HepG2 (cell line): ENCODE results near the gene GRIK5. TPM values are rescaled to one million over a fixed set of nuclear protein-coding genes. Genes with fewer than 3 reads are reported as not detected.

ENCODE experiments used
- ATAC-seq: fragments of 200-7000 bp; cut with Tn5 transposase; 3 replicates; pipeline ENCODE4 v1.9.1; 2020; ENCODE audit warnings: mild to moderate bottlenecking, moderate library complexity
- BruUV-seq: library from RNA; stranded (reverse); fragments of 400-500 nt; replicated peaks from 2 replicates; lab custom pipeline; 2021; lab: Mats Ljungman, UMichigan
- CTCF ChIA-PET: fragments of 300-600 bp; formaldehyde crosslinking; extraction: SDS; loops from one replicate; lab custom pipeline; 2021; ENCODE audit warnings: low total read pairs, inconsistent platforms, low intra/inter-chr PET ratio; lab: Yijun Ruan, JAX
- POLR2A ChIA-PET: fragments of 350-600 bp; sonication (Branson Sonifier 250); formaldehyde crosslinking; loops from one replicate; lab custom pipeline; 2020; ENCODE audit warnings: antibody characterized with exemption, inconsistent platforms; lab: Yijun Ruan, JAX
- DNase-seq: peaks from one replicate; pipeline ENCODE4 v3.0.0-alpha.2; 2015; ENCODE audit warnings: low spot score
- FAIRE-seq: peaks from 3 replicates; lab custom pipeline; 2011; peaks lifted over from hg19 to GRCh38; lab: Jason Lieb, UNC
- H2AFZ ChIP-seq: one replicate; pipeline ENCODE4 v1.6.1; 2011; ENCODE audit warnings: low read length, inconsistent platforms
- H3K27ac ChIP-seq: fragments of 300-600 bp; 3 replicates; pipeline ENCODE4 v1.8.0; 2011; ENCODE audit warnings: mixed run types, mild to moderate bottlenecking, mixed read lengths, low read length, inconsistent platforms; ENCODE audit not compliant: insufficient read depth; ENCODE audit errors: extremely low read length
- H3K27me3 ChIP-seq, 2 experiments: fragments of 200-600 bp in 1 of 2; 2 replicates in 1 of 2; 3 replicates in 1 of 2; pipeline versions ENCODE4 v1.6.0 to v1.8.0; 2011; ENCODE audit warnings: low read length in 2 of 2, mild to moderate bottlenecking in 2 of 2, moderate library complexity in 2 of 2, inconsistent platforms in 1 of 2; ENCODE audit not compliant: insufficient read depth in 2 of 2, control insufficient read depth in 1 of 2
- H3K36me3 ChIP-seq, 2 experiments: fragments of 200-600 bp in 1 of 2; replicated peaks in 1 of 2; 2 replicates in 1 of 2; 3 replicates in 1 of 2; pipeline versions ENCODE4 v1.5.1 to v1.8.0; 2011; ENCODE audit warnings: low read length in 2 of 2, inconsistent platforms in 1 of 2; ENCODE audit not compliant: insufficient read depth in 2 of 2, control insufficient read depth in 1 of 2
- H3K4me1 ChIP-seq: 2 replicates; pipeline ENCODE4 v1.5.1; 2012; ENCODE audit warnings: low read length, inconsistent platforms; ENCODE audit not compliant: insufficient read depth
- H3K4me2 ChIP-seq: 2 replicates; pipeline ENCODE4 v1.6.0; 2011; ENCODE audit warnings: low read depth, low read length, inconsistent platforms
- H3K4me3 ChIP-seq, 3 experiments: fragments of 200-600 bp in 1 of 3; sonication (generic), shearing (Covaris generic) in 1 of 3; replicated peaks in 1 of 3; 2 replicates each; pipeline ENCODE4 v1.5.1; 2011 to 2016; ENCODE audit warnings: low read length in 3 of 3, inconsistent platforms in 2 of 3, low read depth in 2 of 3, mild to moderate bottlenecking in 2 of 3, control low read depth in 1 of 3, mixed read lengths in 1 of 3; ENCODE audit not compliant: insufficient read depth in 1 of 3
- H3K79me2 ChIP-seq: one replicate; pipeline ENCODE4 v1.6.1; 2011; ENCODE audit warnings: low read length, inconsistent platforms; ENCODE audit not compliant: insufficient read depth
- H3K9ac ChIP-seq: 2 replicates; pipeline ENCODE4 v1.6.0; 2011; ENCODE audit warnings: mild to moderate bottlenecking, low read depth, low read length, inconsistent platforms; ENCODE audit not compliant: insufficient read depth
- H3K9me3 ChIP-seq: 2 replicates; pipeline ENCODE4 v1.5.1; 2012; ENCODE audit warnings: mild to moderate bottlenecking, low read length
- H4K20me1 ChIP-seq: 2 replicates; pipeline ENCODE4 v1.6.0; 2011; ENCODE audit warnings: inconsistent platforms, mild to moderate bottlenecking, low read length, moderate library complexity; ENCODE audit not compliant: insufficient read depth
- JUND ChIP-seq: sonication (generic); formaldehyde crosslinking; IDR thresholded peaks from 2 replicates; pipeline ENCODE4 v1.8.0; 2022; ENCODE audit warnings: mild to moderate bottlenecking, missing genetic modification reagents
- LCORL ChIP-seq, 2 experiments: fragments of 450-650 bp in 1 of 2; sonication (generic) in 1 of 2; formaldehyde crosslinking in 1 of 2; IDR thresholded peaks; 2 replicates each; pipeline versions ENCODE4 v1.5.0 to v1.6.1; 2017 to 2020; ENCODE audit warnings: antibody characterized with exemption in 1 of 2, missing genetic modification reagents in 1 of 2
- MXD4 ChIP-seq: IDR thresholded peaks from 2 replicates; pipeline ENCODE4 v1.6.1; 2016; ENCODE audit warnings: mild to moderate bottlenecking, missing biosample characterization, missing genetic modification reagents
- SUZ12 ChIP-seq: fragments of 150-350 bp; IDR thresholded peaks from 2 replicates; pipeline ENCODE4 v1.6.1; 2014; ENCODE audit warnings: low read depth, low read length
- TGIF2 ChIP-seq: IDR thresholded peaks from 2 replicates; pipeline ENCODE4 v1.6.1; 2016; ENCODE audit warnings: control low read depth, missing compliant biosample characterization
- ZNF264 ChIP-seq: sonication (generic); formaldehyde crosslinking; IDR thresholded peaks from 2 replicates; pipeline ENCODE4 v1.4.0; 2020; ENCODE audit warnings: missing genetic modification reagents
- ZNF383 ChIP-seq: sonication (generic); formaldehyde crosslinking; IDR thresholded peaks from 2 replicates; pipeline ENCODE4 v1.4.0; 2020; ENCODE audit warnings: missing genetic modification reagents, mild to moderate bottlenecking, borderline replicate concordance
- ZNF513 ChIP-seq: sonication (generic); formaldehyde crosslinking; conservative IDR thresholded peaks from 2 replicates; pipeline ENCODE4 v1.5.0; 2020; ENCODE audit warnings: missing genetic modification reagents
- ZNF644 ChIP-seq: IDR thresholded peaks from 2 replicates; pipeline ENCODE4 v1.6.1; 2016; ENCODE audit warnings: low read depth
- ZNF878 ChIP-seq: sonication (generic); formaldehyde crosslinking; IDR thresholded peaks from 2 replicates; pipeline ENCODE4 v1.8.1; 2023; ENCODE audit warnings: mild to moderate bottlenecking, missing genetic modification reagents, moderate library complexity
- WGBS: methylation state at CpG from one replicate; pipeline ENCODE4 v1.1.6; 2017; ENCODE audit warnings: low lambda C conversion rate; 5-methylcytosine and 5-hydroxymethylcytosine counted together
- in situ Hi-C: cut with HindIII; loops from 2 replicates; pipeline ENCODE4 v1.10.0; 2017; ENCODE audit warnings: low pct_unique_long_range_greater_than_20kb; ENCODE audit not compliant: extremely low pct_ligation_motif_present
- intact Hi-C: fragments of 100-400 bp; cut with micrococcal nuclease; formaldehyde crosslinking; loops from one replicate; pipeline ENCODE4 v1.10.0; 2022; ENCODE audit not compliant: unreplicated experiment
- polyA plus RNA-seq, 8 experiments: library from polyadenylated mRNA; depleted of rRNA in 3 of 8; stranded (reverse) in 7 of 8; unstranded in 1 of 8; fragments of >200 nt; fragmentation: Illumina TruSeq in 4 of 8; extraction: Trizol in 4 of 8; gene quantifications; 2 replicates each; pipeline versions ENCODE4 v1.2.1 to v1.2.3, GENCODE V29; 2011 to 2016; ENCODE audit warnings: low read depth in 4 of 8, missing spikeins in 1 of 8, mixed read lengths in 1 of 8; ENCODE audit not compliant: insufficient read depth in 1 of 8
- total RNA-seq, 5 experiments: library from RNA; depleted of rRNA; stranded (reverse); fragments of >200 nt; fragmentation: Illumina TruSeq; extraction: Trizol; gene quantifications; 2 replicates each; pipeline ENCODE4 v1.2.3, GENCODE V29; 2016; ENCODE audit warnings: low read depth in 1 of 5
- TF ChIP-seq, protein P1 (sequence below): sonication (generic); formaldehyde crosslinking; IDR thresholded peaks from 2 replicates; pipeline ENCODE4 v1.5.1; 2020; ENCODE audit warnings: mild to moderate bottlenecking, missing genetic modification reagents, borderline replicate concordance

The GRIK5 gene
- total and polyA plus RNA-seq, 2 of the 13 experiments (the other 11 are each of a cell fraction or from before 2014, with no cell fraction given), result not detected

DNA sequence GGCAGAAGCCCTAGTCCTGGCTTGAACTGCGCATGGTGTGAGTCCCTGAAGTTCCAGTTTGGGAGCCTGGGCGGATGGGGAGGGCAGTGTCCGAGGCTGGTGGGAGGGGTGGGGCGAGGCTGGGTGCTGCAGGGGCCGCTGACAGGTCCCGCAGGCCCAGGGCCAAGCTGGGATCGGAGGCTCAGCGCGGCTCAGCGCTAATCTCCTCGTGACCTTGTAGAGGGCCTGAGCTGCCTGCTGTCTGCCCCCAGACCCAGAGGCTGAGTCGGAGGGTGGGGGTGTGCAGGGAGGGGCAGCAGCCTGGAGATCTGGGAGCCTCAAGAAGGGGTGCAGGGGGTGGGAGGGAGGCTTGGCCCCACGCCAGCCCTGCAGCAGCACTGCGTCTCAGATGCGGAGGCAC lies 79.0 kb downstream of the GRIK5 start (continued):
- TF ChIP-seq, protein P1, sequence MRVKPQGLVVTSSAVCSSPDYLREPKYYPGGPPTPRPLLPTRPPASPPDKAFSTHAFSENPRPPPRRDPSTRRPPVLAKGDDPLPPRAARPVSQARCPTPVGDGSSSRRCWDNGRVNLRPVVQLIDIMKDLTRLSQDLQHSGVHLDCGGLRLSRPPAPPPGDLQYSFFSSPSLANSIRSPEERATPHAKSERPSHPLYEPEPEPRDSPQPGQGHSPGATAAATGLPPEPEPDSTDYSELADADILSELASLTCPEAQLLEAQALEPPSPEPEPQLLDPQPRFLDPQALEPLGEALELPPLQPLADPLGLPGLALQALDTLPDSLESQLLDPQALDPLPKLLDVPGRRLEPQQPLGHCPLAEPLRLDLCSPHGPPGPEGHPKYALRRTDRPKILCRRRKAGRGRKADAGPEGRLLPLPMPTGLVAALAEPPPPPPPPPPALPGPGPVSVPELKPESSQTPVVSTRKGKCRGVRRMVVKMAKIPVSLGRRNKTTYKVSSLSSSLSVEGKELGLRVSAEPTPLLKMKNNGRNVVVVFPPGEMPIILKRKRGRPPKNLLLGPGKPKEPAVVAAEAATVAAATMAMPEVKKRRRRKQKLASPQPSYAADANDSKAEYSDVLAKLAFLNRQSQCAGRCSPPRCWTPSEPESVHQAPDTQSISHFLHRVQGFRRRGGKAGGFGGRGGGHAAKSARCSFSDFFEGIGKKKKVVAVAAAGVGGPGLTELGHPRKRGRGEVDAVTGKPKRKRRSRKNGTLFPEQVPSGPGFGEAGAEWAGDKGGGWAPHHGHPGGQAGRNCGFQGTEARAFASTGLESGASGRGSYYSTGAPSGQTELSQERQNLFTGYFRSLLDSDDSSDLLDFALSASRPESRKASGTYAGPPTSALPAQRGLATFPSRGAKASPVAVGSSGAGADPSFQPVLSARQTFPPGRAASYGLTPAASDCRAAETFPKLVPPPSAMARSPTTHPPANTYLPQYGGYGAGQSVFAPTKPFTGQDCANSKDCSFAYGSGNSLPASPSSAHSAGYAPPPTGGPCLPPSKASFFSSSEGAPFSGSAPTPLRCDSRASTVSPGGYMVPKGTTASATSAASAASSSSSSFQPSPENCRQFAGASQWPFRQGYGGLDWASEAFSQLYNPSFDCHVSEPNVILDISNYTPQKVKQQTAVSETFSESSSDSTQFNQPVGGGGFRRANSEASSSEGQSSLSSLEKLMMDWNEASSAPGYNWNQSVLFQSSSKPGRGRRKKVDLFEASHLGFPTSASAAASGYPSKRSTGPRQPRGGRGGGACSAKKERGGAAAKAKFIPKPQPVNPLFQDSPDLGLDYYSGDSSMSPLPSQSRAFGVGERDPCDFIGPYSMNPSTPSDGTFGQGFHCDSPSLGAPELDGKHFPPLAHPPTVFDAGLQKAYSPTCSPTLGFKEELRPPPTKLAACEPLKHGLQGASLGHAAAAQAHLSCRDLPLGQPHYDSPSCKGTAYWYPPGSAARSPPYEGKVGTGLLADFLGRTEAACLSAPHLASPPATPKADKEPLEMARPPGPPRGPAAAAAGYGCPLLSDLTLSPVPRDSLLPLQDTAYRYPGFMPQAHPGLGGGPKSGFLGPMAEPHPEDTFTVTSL (CRISPR knock-in tag), result no peak
- TF ChIP-seq MXD4, result no peak
- TF ChIP-seq ZNF878, result no peak

GRCh38 chr19:41990615-41991014 lies 79.4 kb downstream of the GRIK5 start:
- FAIRE-seq (no peak), ATAC-seq (no peak), DNase-seq (no peak)
- no peak overlapping the region for H3K27ac ChIP-seq
- H3K9ac ChIP-seq, result no peak overlapping the region
- no peaks in the 10 kb centered on the region for H3K79me2 ChIP-seq
- no TSS peak for BruUV-seq
- H4K20me1 ChIP-seq, result no peaks in the 10 kb centered on the region
- in situ Hi-C loops, result no loop called here
- TF ChIP-seq TGIF2 (CRISPR knock-in tag), result no peak
- TF ChIP-seq JUND (CRISPR knock-in tag), result no peak
- no peak for TF ChIP-seq ZNF644 (CRISPR knock-in tag)
- TF ChIP-seq ZNF264 (CRISPR knock-in tag), result no peak
- TF ChIP-seq LCORL (IDR thresholded peaks at IDR 0.05), result no peak
- no peak for TF ChIP-seq LCORL (CRISPR knock-in tag; IDR thresholded peaks at IDR 0.05)
- TF ChIP-seq SUZ12, result no peak
- no peak for TF ChIP-seq ZNF513
- TF ChIP-seq ZNF383 (CRISPR knock-in tag), result no peak
- WGBS, result 37% methylated on average over 2 of the region's 2 CpGs
- H3K9me3 ChIP-seq, result no peaks in the 10 kb centered on the region
- CTCF ChIA-PET, result no interaction called here
- H3K27me3 ChIP-seq, result peaks cover 8 to 52% of the 10 kb centered on the region in 2 experiments; a peak in 4 of 5 replicates
- intact Hi-C loops, result no loop called here
- no peaks in the 10 kb centered on the region for H3K36me3 ChIP-seq
- POLR2A ChIA-PET, result no interaction called here
- H3K4me3 ChIP-seq, result no peak overlapping the region
- H3K4me1 ChIP-seq, result no peaks in the 10 kb centered on the region
- no peak overlapping the region for H3K4me2 ChIP-seq
- H2AFZ ChIP-seq, result no peak overlapping the region
